ENCODE results near the gene ZNF638. TPM values are rescaled to one million over a fixed set of nuclear protein-coding genes. Genes with fewer than 3 reads are reported as not detected.

Gene ZNF638
- total and polyA plus RNA-seq, 2 of the 8 experiments (the other 6 are each of a cell fraction or from before 2014, with no cell fraction given), result 45.3 to 143 TPM

GRCh38 chr2:71346065-71346464, 14.5 kb downstream of the ZNF638 start:
- 88% methylated on average over 2 of the region's 2 CpGs; no CpG with 5 or more reads in 1 of the 2 experiments for WGBS, 2 experiments (ENCODE audit: extremely low coverage in 1 of 2, insufficient coverage in 1 of 2, insufficient read length in 1 of 2, insufficient replicate concordance in 2 of 2, low coverage in 1 of 2, low lambda C conversion rate in 2 of 2, missing lambda C conversion rate in 1 of 2)
- FAIRE-seq (no peak), DNase-seq (ENCODE audit: low read depth in 1 of 2, low spot score in 2 of 2) (no peak)
- Histone ChIP-seq H4K5ac (ENCODE audit: insufficient read length, low read depth, low read length) (no peak overlapping the region), H3K79me2 (ENCODE audit: control insufficient read depth in 1 of 2, insufficient read depth in 2 of 2, low read length in 2 of 2) (peaks cover 10 to 99% of the 10 kb centered on the region in 2 experiments; a peak in 3 of 4 replicates), H3K27ac (ENCODE audit: low read depth, low read length) (no peak overlapping the region), H3K27me3 (replicated peaks in 1 of 4; ENCODE audit: control insufficient read depth in 3 of 4, extremely low read depth in 1 of 4, insufficient read depth in 3 of 4, low read length in 3 of 4) (no peaks in the 10 kb centered on the region), H4K20me1 (replicated peaks in 1 of 2; ENCODE audit: control insufficient read depth in 1 of 2, insufficient read depth in 2 of 2, low read length in 2 of 2) (peaks cover 17 to 28% of the 10 kb centered on the region in 2 experiments), H3K9me3 (ENCODE audit: insufficient read depth in 2 of 2, low read depth in 1 of 2, low read length in 1 of 2) (no peaks in the 10 kb centered on the region), H3K79me1 (ENCODE audit: low read depth, low read length) (peaks cover 9% of the 10 kb centered on the region; the same call in 1 of the 2 replicates), H3K4ac (replicated peaks; ENCODE audit: insufficient read length, low read depth, low read length) (no peak overlapping the region), H3K4me2 (ENCODE audit: insufficient read depth in 1 of 2, low read depth in 2 of 2, low read length in 2 of 2) (no peak overlapping the region), H3K23me2 (ENCODE audit: low read depth, low read length) (no peaks in the 10 kb centered on the region), H3K9ac (replicated peaks in 1 of 4; ENCODE audit: extremely low read depth in 1 of 4, low read depth in 3 of 4, low read length in 3 of 4) (no peak overlapping the region), H3K14ac (ENCODE audit: insufficient read length) (no peak overlapping the region), H4K8ac (ENCODE audit: extremely low read depth, insufficient read depth, low read length) (no peak overlapping the region), H2BK120ac (replicated peaks; ENCODE audit: low read depth, low read length) (no peak overlapping the region), H3K36me3 (ENCODE audit: control insufficient read depth in 2 of 4, insufficient read depth in 4 of 4, low read length in 3 of 4) (peaks cover 0 to 27% (median 16%) of the 10 kb centered on the region in 4 experiments; a peak in 6 of 8 replicates), H2BK12ac (ENCODE audit: low read depth, low read length) (no peak overlapping the region), H2AK5ac (ENCODE audit: low read depth, low read length) (no peak overlapping the region), H3K56ac (replicated peaks; ENCODE audit: insufficient read length, low read depth, low read length) (no peak overlapping the region), H3K4me1 (replicated peaks in 1 of 4; ENCODE audit: control insufficient read depth in 3 of 4, insufficient read depth in 4 of 4, low read length in 3 of 4) (no peaks in the 10 kb centered on the region), H3K23ac (ENCODE audit: insufficient read length) (no peak overlapping the region), H3K4me3 (ENCODE audit: extremely low read depth in 1 of 4, insufficient read depth in 2 of 4, low read depth in 3 of 4, low read length in 4 of 4) (no peak overlapping the region), H2BK15ac (ENCODE audit: low read length) (no peak overlapping the region), H2AFZ (ENCODE audit: low read length) (no peak overlapping the region), H2BK20ac (ENCODE audit: low read length) (no peak overlapping the region), H2BK5ac (ENCODE audit: low read depth, low read length) (no peak overlapping the region), H3K18ac (ENCODE audit: extremely low read depth, low read length) (no peak overlapping the region), H4K91ac (replicated peaks; ENCODE audit: insufficient read length, low read length) (no peak overlapping the region)
- ChIA-PET CTCF (ENCODE audit: partially characterized antibody) (interaction anchor here (0.5 to 0.7 kb wide), 2 partner anchors 9 to 118 kb away, joined by 3 read pairs; no protein-coding TSS in a partner anchor), POLR2A (ENCODE audit: partially characterized antibody) (no interaction called here)
- TF ChIP-seq RAD21 (IDR thresholded peaks at IDR 0.05 in 1 of 2, conservative IDR thresholded peaks at IDR 0.05 in 1 of 2; ENCODE audit: low read depth in 2 of 2, low read length in 2 of 2) (no peak), SUZ12 (IDR thresholded peaks at IDR 0.05; ENCODE audit: low read length) (no peak), MAX (IDR thresholded peaks at IDR 0.05) (no peak), ZNF274 (IDR thresholded peaks at IDR 0.05; ENCODE audit: borderline replicate concordance, extremely low read depth, low read length) (no peak), CBX8 (IDR thresholded peaks at IDR 0.05; ENCODE audit: borderline replicate concordance, low read depth, low read length) (no peak), BCL11A (IDR thresholded peaks at IDR 0.05; ENCODE audit: low read depth in 2 of 2, low read length in 2 of 2) (no peak), SRF (IDR thresholded peaks at IDR 0.05; ENCODE audit: low read depth, low read length) (no peak), CREB1 (IDR thresholded peaks at IDR 0.05) (no peak), POLR2AphosphoS5 (IDR thresholded peaks at IDR 0.05; ENCODE audit: low read depth, low read length) (no peak), YY1 (IDR thresholded peaks at IDR 0.05; ENCODE audit: low read depth, low read length) (no peak), SP1 (IDR thresholded peaks at IDR 0.05; ENCODE audit: low read depth, low read length) (no peak)

Data from H1 (cell line).